ENCODE data around the gene AKNA.

DNA sequence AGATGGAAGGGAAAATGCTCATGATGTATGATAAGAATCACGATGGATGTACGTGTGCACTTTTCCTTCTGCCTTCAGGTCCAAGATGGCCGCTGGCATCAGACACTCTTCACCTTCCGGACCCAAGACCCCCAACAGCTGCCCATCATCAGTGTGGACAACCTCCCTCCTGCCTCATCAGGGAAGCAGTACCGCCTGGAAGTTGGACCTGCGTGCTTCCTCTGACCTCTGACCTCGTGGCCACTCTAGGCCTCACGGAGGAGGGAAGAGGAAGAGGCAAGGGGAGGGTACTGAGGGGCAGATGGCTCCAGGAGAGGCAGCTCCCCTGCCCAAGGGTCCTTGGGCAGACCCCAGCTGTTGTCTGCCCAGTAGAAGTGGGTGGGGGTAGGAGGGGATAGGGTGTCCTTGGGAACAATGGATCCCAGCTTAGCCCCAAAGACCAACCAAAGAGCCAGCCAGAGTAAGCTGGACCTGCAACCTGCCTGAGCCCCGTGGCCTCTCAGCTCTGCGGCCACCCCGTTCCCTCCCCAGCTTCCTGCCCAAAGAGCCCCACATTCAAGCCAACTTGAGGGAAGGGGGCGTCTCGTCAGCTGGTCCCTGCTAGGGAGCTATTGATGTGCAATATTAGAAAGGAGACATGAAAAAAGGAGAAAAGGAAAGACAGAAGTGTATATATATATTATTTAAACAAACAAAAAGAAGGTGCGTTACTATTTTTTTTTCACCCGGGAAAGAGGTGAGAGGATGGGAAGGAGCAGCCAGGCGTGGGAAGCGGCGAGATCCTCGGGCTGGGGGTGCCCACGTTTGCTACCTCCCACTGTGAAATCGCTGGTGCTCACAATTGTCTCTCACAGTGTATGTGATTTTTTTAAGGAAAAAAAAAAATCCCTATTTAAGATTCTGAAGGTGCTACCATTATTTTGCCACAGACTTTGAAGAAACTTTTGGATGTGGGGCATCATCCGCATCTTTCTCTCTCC is 77.0 kb downstream of the AKNA start:
- TF ChIP-seq, protein P1, sequence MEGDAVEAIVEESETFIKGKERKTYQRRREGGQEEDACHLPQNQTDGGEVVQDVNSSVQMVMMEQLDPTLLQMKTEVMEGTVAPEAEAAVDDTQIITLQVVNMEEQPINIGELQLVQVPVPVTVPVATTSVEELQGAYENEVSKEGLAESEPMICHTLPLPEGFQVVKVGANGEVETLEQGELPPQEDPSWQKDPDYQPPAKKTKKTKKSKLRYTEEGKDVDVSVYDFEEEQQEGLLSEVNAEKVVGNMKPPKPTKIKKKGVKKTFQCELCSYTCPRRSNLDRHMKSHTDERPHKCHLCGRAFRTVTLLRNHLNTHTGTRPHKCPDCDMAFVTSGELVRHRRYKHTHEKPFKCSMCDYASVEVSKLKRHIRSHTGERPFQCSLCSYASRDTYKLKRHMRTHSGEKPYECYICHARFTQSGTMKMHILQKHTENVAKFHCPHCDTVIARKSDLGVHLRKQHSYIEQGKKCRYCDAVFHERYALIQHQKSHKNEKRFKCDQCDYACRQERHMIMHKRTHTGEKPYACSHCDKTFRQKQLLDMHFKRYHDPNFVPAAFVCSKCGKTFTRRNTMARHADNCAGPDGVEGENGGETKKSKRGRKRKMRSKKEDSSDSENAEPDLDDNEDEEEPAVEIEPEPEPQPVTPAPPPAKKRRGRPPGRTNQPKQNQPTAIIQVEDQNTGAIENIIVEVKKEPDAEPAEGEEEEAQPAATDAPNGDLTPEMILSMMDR (IDR thresholded peaks at IDR 0.05), result no peak
- TF ChIP-seq POLR2AphosphoS5 (IDR thresholded peaks at IDR 0.05) (no peak), POLR2A (IDR thresholded peaks at IDR 0.05) (no peak), EP300 (IDR thresholded peaks at IDR 0.05; ENCODE audit: low read depth) (no peak)
